Stimulated activated CD8-positive, alpha-beta memory T cell treated with anti-CD3 and anti-CD28 coated beads, Interleukin-12 subunit alpha, Interleukin-12 subunit beta, amount 100 ng/mL, for 4 hours (primary cell): ENCODE results near the gene ARHGAP26.

Experiments
- DNase-seq: peaks from one replicate; pipeline ENCODE4 v3.0.0-alpha.2; 2020; ENCODE audit warnings: low read depth

The ARHGAP26 gene

DNA sequence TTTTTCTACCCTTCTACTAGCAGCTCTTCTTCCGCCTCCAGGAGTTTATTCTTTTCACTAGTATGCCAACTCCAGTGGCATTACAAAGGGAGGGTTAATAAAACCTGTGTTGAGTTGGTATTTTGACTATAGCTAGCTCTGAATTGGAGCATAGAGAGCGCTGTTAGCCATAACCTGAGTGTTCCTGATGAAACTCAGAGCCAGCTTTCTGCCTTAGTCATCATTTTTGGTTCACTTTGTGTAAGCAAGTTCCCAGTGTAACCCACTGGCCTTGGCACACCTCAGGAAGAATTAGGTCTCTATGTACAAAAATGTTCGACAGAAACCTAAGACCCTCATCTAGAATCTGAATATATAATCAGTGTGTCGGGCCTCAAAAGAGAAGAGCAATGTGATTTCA, 394.4 kb downstream of the ARHGAP26 start:
- no peak for DNase-seq

DNA sequence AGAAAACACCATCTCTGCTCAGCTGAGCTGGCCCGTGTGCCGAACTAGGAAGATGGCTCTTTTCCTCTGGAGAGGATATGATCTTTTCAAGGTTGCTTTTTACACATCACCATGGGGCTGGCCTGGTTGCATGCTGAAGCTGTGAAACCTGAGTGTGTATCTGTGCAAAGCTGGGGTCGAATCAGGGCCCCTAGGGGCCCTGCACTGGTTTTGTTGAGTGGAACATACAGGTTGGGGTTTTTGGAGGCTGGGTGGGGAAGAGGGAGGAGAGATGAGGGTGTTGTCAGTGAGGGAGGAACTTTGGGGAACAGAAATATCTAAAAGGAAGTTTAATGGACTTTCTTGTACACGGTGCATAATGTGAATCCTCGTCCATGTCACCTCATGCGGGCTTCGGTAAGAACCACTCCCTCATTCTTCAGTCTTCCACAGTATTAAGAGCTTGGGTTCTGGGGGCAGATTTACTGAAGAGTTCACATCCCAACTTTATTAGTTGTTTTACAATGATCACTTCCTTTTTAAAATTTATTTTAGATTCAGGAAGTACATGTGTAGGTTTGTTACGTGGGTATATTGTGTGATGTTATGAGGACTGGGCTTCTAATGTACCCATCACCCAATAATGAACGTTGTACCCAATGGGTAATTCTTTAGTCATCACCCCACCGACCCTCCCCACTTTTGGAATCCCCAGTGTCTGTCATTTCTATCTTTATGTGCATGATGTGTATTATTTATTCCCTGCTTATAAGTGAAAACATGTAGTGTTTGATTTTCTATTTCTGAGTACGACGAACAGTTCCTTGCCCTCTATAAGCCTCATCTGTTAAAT, 395.1 kb downstream of the ARHGAP26 start:
- no peak for DNase-seq

DNA sequence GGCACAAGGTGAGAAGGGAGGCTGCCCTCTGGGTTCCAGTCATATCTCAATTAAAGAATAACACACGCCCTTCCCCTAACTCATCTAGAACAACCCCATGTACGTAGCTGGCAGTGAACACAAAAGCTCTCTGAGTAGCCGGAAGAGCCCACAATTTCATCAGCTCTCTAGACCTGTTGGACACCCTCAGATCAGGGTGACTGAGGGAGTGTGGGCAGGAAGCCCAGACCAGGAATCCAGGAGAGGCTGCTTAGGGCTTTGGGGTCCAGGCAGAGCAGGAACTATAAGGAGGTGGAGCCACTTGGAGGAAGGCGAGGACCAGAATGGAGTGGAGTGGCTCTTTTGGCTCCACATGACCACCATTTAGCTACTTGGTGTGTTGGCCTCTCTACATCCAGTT, 395.9 kb downstream of the ARHGAP26 start:
- DNase-seq: no peak

DNA sequence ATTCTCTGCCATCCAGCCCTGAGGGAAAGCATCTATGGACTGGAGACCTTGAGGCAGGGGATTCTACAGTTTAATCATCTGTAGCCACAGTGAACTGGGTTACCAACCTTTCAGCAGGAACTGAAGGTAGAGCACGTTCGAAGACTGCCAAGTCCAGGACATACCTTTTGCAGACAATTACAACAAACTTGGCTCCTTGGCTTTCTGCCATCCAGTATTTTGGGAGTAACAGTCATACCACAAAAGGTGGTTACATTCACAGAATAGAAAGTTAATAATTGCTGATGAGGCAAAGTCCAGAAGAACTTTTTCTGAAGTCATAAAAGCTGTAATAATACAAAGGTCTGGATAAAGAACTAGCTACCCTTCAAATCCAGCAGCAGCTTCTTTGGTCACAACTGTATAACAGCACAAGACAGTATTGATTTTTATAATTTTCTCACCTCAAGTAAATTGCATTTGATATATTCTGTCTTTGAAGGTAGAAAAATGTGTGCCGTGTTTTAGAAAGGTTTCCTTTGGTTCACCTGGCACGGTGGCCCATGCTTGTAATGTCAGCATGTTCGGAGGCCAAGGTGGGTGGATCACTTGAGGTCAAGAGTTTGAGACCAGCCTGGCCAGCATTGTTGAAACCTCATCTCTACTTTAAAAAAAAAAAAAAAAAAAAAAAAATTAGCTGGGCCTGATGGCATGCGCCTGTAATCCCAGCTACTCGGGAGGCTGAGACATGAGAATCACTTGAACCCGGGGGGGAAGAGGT, 396.7 kb downstream of the ARHGAP26 start:
- no peak for DNase-seq

DNA sequence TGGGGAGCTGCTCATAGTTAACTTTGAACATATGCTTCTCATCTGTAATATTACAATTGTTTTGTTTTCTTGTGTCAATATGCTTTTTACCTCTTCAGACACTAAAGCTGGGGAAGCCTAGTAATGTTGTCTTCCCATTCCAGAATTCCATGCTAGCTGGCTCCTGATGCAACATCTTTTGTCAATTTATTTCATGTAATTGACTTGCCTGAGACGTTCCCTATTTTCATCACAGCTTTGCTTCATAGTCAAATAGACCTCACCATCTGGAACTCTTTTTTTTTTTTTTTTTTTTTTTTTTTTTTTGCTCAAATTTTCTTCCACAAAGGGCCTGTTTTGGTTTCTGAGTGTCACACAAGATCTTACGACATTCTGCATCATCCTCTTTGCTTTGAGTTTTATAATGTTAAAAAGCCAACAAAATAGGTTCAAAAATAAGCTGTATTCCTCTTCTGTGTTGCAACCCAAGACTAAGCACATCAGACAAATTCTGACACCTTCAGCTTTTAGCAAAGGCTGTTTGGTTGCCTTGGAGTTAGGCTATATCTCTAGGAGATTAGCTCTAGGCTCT, 398.1 kb downstream of the ARHGAP26 start:
- DNase-seq: no peak

DNA sequence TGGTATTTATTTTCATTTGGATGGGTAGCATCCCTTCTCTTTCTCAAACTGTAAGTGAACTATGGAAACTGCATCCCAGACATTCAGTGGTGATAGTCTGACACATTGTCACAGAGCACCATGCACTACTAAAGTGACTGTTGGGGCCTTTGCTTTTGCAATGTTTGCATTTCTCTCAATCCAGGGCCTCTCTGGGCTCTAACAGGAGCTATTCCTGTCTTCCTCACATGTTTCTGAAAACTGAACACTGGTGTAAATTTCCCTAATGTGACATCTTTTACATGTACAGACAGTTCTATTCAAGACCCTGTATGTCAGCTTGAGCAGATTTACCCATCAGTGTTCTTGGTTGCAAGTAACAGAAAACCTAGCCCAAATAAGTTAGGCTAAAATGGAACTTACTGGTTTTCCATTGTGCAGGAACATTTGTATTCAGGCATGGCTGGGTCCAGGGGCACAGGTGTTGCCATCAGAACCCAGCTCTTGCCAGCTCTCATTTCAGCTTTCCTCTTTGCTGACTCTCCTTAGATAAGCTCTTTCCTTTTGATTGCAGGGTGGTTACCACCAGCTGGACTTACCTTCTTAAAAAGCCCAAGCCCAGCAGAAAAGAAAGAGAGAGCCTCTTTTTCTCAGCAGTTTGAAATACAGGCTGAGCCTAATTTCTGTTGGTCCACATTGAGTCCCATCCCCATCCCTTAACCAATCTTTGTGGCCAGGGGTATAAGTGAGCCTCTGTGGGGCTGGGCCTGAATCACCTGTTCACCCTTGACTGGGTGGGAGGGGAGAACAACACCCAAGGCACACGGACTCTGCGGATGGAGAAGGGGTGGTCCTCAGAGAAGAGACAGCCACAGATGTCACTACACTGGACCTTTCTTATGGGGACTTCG, 399.0 kb downstream of the ARHGAP26 start:
- DNase-seq: no peak

DNA sequence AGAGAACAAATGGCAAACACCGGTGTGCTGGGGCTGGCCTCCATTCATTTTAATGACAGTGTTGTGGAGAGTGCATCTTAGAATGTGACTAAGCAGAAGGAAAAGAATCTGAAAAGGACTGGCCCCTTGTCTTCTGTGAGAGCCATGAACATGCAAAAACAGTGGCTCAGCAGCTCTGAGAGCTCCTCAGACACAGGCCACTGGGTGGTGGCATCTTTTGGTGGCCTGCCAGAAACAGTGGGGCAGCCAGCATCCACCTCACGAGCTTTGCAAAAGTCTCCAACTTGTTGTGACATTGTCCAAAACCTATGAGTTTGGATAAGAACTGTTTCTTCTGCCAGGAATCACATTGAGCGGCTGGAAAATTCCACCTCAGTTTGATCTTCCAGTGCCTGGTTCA, 399.9 kb downstream of the ARHGAP26 start:
- no peak for DNase-seq

DNA sequence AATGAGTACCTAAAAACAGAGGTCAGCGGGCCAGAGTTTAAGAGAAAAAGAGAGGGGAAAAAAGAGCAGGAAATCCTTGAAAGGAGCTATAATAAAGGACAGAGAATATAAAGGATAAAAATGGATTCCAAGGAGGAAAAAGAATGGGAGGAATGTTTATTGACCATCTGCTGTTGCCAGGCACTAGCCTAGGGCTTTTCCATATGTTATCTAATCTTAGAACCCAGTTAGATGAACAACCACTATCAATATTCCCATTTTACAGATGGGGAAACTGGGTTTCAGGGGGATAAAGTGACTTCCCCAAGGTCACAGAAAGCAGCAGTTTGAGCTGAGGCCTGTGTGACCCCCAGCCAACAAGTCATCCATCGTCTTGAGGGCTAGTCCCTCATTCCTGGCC, 400.8 kb downstream of the ARHGAP26 start:
- no peak for DNase-seq

DNA sequence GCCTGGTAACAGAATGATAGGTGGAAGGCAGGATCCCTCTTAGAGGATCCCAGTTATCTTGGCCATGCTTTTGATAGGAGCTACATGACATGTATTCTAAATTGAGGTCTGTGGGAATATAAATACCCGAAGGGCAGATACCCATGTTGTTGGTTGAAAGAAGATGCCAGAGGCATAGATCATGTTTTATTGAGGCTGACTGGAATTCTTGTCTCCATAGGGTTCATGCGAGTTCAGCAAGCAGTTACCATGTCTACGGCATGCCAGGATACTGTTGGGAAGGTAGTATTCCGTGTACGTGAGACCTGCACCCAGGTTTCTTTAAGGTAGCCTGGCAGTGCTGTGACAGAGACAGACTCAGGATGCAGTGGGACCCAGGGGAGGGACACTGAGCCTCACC, 402.6 kb downstream of the ARHGAP26 start:
- DNase-seq: no peak

DNA sequence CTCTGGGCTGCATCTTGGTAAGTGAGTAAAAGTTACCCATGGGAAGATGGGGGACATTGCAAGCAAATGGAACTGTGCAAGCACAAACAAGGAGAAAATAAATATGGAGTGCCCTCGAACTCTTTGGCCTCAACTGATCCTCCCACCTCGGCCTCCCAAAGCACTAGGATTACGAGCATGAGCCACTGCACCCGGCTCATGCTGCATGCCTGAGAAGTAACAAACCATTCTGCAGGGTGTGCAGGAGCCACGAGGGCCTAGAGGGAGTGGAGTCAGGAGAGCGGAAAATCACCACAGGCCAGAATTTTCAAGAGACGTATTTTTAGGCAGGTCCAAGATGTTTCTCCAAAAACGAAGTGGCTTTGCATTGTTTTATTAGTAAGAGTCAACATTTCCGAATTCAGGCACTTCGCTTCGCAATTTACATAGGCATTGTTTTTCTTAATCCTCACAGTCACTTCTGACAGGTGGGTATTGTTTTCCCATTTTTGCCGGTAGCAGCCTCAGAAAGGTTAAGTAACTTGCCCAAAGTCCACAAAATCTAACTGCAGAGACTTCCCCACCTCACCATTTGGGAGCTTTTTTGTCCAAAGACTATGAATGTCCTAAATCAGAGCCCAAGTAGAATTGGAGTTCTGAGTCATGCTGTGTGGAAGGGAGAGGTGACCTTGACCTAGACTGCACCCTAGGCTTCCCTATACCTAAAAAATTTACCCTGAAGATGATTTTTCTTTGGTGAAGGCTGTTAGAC, 403.1 kb downstream of the ARHGAP26 start:
- no peak for DNase-seq

DNA sequence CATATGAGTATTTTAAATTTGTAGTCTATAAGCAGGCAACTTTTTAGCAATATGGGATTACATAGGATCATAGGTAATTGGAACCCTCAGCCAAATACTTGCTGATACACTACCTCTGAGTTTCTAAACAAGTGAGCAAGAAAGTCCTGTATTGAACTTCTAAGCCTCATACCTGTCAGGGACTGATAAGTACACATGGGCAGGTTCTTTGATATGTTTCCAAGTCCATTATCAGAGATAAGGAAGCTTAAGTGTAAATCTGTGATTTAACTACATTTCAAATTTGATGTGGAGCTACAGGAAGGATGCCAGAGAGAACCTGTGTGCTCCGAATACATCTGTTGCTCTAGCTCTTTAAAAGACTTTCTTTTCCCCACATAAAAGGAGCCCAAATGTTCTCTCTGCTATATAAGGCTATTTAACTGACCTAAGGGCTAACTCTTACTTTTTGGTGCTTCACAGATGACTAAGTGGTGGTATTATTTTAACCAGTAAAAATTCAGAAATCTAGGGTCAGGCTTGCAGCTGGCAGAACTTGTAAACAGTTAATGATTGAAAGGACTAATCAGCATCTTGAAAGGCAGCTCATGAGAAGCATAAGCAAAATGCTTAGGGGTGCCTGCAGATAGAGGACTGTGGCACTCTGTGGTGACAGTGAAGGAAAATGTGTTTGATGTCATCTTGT, 404.7 kb downstream of the ARHGAP26 start:
- DNase-seq: no peak

DNA sequence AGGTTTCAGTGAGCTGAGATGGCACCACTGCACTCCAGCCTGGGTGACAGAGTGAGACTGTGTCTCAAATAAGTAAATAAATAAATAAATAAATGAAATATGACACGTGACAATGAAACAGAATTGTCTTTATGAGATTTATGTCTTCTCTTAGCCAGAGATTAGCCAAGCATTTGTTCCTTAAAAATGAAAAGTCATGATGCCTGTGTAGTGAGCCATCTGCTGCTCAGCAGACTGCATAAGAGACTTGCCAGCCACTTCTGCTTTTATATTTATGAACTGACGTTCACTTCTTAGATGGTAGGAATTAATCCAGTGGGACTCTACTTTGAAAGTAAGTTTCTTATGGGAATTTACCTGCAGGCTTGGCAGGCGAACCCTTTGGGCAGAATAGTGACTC, 405.9 kb downstream of the ARHGAP26 start:
- DNase-seq: no peak

DNA sequence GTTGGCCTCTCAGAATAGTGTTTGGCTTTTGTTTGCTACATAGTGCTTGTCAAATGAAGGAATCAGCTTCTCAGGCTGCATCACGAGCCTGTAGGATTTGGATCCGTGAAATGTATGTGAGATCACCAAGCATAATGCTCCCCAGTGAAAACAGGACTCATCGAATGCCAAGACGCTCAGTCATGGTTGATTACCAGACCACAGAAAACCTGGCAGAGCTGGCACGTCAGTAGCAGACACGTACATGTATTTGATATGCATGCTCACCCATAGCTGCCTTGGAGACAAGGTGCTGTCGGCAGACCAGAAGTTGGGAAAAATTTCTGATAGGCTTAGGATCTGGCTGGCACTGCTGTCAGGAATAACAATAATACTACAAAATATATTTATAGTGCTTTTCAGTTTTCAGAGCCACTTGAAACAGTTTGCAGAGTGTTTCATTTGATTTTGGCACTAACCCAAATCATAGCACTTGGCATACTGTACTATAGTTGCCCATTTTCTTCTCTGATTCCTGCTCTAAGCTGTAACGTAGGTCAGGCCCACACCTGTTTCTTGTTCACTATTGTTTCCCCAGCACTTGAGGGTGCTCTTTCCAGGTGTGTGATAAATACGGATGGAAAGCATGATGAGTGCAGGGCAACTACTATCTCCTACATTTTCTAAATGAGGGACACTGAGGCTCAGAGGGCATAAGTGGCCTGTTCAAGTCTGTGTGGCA, 407.2 kb downstream of the ARHGAP26 start:
- DNase-seq: no peak

DNA sequence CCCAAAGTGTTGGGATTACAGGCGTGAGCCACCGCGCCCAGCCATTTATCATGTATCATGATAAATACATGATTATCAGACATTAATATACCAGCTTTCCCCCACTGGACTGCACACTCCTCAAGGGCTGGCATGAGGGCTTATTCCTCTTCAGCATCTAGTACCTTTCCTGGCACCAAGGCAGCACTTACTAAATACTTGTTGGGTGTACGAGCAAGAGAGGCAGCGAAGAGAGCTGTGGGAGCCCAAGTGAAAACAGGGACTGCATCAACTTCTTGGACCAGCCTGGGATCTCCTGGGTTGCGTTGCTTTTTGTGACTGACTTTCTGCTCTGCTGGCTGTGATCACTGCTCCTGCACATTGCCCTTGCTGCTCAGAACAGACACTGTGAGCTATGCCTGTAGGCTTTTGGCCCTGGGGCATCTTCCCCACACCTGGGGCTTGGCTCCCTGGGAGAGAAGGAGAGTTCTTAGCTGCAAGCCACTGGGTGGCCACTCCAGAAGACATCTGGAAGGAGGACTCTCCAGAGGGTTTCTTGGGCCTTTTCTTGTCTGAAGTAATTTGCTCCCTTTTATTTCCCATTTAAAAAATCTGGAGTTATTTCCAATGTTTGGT, 409.1 kb downstream of the ARHGAP26 start:
- no peak for DNase-seq

DNA sequence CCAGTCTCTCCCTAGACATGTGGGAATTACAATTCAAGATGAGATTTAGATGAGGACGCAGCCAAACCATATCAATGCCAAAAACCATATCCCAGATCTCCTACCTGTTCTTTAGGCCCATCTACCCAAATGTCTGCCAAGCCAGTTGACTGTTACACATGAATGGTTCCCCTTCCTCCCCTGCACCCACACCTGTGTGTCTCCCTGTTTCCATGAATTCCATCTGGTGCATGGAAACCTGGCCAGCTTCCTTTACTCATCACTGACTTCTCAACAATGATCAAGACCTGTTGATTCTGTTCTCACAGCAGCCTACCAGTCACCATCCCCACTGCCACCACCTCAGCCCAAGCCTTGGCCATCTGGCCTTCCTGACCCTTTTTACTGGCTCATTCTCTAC, 410.6 kb downstream of the ARHGAP26 start:
- DNase-seq: no peak

DNA sequence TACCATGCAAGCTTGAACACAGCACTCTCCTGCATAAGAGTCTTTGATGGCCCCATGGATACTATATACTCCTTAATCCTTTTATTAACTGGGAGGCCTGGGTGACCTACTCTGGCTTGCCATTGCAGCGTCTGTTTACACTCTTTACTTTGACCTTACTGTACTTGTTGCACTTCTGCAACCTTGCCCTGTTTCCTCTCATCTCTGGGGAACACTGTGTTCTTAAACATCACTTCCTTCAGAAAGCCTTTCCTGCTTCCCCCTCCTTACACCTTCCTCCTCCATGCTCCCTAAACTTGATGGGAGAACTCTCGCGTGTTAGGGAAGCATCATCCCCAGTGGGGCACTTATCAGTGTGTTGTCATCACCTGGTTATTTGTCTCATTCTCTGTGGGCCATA, 411.0 kb downstream of the ARHGAP26 start:
- DNase-seq: no peak

DNA sequence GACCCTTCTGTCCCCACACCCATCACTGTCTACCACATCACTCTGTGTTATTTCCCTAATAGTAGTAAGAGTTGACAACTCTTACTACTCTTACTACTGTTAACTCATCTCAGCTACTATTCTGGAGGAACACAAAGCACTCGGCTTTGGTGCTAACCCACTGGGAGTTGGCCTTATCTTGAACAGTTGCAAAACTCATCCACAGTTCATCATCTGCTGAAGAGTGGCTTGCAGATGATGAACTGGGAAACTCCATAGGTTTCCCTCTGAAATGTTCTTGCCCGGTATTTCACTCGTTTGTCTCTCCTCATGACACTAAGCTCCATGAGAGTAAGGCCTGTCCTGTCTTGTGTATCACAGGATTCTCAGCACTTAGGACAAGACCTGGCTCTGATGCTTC, 411.9 kb downstream of the ARHGAP26 start:
- DNase-seq: no peak

DNA sequence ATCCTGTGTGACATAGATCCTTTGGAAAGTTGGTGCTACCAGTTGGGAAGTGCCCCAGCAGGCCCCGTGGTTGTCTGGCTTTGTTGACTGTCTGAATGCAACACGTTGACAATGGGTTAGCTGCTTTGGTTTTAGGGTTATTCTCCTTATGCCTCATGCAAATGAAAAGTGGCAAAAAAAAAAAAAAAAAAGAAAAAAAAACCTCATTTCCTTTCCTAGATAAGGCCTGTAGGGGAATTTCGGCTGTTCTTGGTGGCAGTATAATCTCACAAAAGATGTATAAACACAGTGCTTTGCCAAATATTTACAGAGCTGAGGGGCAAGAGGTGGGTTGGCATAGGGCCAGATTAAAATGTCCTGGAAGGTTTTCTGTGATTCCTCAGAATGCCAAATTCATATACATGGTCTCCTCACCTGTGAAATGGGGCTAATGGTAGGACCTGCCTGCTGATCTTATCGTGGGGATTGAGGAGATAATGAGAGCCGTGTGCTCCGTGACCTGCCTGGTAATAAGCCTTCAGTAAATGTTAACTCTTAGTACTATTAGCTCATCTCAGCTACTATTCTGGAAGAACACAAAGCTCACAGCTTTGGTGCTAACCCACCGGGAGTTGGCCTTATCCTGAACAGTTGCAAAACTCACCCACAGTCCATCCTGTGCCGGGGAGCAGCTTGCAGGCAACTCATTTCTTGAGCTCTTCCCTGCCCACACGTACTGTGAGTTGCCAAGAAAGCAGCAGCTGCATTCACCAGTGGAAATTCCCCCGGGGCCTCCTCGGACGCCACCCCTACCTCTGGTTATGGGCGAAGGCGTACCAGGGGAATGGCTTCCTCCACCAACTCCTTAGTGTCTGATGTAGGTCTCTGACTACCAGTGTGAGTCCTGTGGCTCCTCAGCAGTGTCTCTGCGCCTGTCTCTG, 413.0 kb downstream of the ARHGAP26 start:
- DNase-seq: no peak

DNA sequence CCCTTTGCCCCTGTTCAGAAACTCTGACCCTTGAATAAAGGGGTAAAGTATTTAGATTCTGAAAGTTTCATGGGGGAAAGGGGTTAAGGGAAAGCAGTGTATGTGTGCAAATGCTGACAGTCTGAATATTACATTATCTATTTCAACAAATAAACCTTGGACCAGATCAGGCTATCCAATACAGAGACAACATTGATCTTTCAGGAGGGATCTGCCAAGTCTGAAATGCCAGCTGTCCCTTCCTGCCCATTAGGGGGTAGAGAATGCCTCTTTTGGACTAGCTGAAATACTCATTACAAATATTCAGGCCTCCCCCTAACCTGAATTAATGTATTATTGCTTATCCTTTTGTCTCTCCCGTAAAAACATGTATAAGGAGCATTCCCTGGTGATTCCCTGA, 413.8 kb downstream of the ARHGAP26 start:
- no peak for DNase-seq
